ENCODE measurements around the gene ASCL5. TPM values are rescaled to one million over a fixed set of nuclear protein-coding genes. Genes with fewer than 3 reads are reported as not detected.

Gene ASCL5
- total and polyA plus RNA-seq, 2 of the 13 experiments (the other 11 are each of a cell fraction or from before 2014, with no cell fraction given) = not detected

- peak; percentile 72; the same call in 1 of the 2 replicates for TF ChIP-seq ZNF543 (CRISPR knock-in tag; IDR thresholded peaks at IDR 0.05)
- no peak for TF ChIP-seq BCLAF1 (IDR thresholded peaks at IDR 0.05)
- no peak for TF ChIP-seq NRL (CRISPR knock-in tag; IDR thresholded peaks at IDR 0.05; ENCODE audit: borderline replicate concordance)
- no peak for TF ChIP-seq GABPA (IDR thresholded peaks at IDR 0.05; ENCODE audit: low read depth, low read length)
- TF ChIP-seq GABPA (CRISPR knock-in tag; IDR thresholded peaks at IDR 0.05; ENCODE audit: low read depth) = no peak; the same call in 1 of the 2 replicates
- peak; percentile 56; the same call in 1 of the 2 replicates for TF ChIP-seq PHF20 (CRISPR knock-in tag; IDR thresholded peaks at IDR 0.05)
- 0 out of 2 replicates have a peak, but pooled peaks have one; percentile 3 for TF ChIP-seq BHLHE40 (IDR thresholded peaks at IDR 0.05; ENCODE audit: low read length)
- TF ChIP-seq ZBTB7B (CRISPR knock-in tag; IDR thresholded peaks at IDR 0.05) = peak; percentile 71; the same call in 1 of the 2 replicates
- 0 out of 2 replicates have a peak, but pooled peaks have one; percentile 18 for TF ChIP-seq ZNF143 (CRISPR knock-in tag; IDR thresholded peaks at IDR 0.05)
- 0 out of 2 replicates have a peak, but pooled peaks have one; percentile 31 for TF ChIP-seq HNRNPL (IDR thresholded peaks at IDR 0.05; ENCODE audit: low read depth, low read length)
- TF ChIP-seq SMC3 (IDR thresholded peaks at IDR 0.05; ENCODE audit: low read length) = no peak
- TF ChIP-seq RBAK (CRISPR knock-in tag; IDR thresholded peaks at IDR 0.05) = no peak
- no peak for TF ChIP-seq ZNF83 (CRISPR knock-in tag; IDR thresholded peaks at IDR 0.05; ENCODE audit: borderline replicate concordance)
- TF ChIP-seq CHD2 (IDR thresholded peaks at IDR 0.05; ENCODE audit: low read depth, low read length) = no peak
- 0 out of 2 replicates have a peak, but pooled peaks have one; percentile 38 for TF ChIP-seq PITX1 (CRISPR knock-in tag; IDR thresholded peaks at IDR 0.05)
- no peak for TF ChIP-seq SMYD3 (CRISPR knock-in tag; IDR thresholded peaks at IDR 0.05)
- TF ChIP-seq ZNF704 (CRISPR knock-in tag; IDR thresholded peaks at IDR 0.05; ENCODE audit: borderline replicate concordance) = peak; percentile 22; the same call in 1 of the 2 replicates
- peak; percentile 56 for TF ChIP-seq AGO2 (optimal IDR thresholded peaks at IDR 0.05; ENCODE audit: low read depth, low read length)
- no peak for TF ChIP-seq EHMT2 (IDR thresholded peaks at IDR 0.05; ENCODE audit: borderline replicate concordance, low read depth, low read length)
- no peak; the same call in 1 of the 2 replicates for TF ChIP-seq ZNF652 (CRISPR knock-in tag; IDR thresholded peaks at IDR 0.05; ENCODE audit: borderline replicate concordance, low read depth)
- 0 out of 2 replicates have a peak, but pooled peaks have one; percentile 5 for TF ChIP-seq SAP130 (CRISPR knock-in tag; IDR thresholded peaks at IDR 0.05; ENCODE audit: low read depth)
- no peak for TF ChIP-seq SP5 (CRISPR knock-in tag; IDR thresholded peaks at IDR 0.05; ENCODE audit: borderline replicate concordance, low read depth)
- no peak for TF ChIP-seq ZNF710 (CRISPR knock-in tag; IDR thresholded peaks at IDR 0.05; ENCODE audit: borderline replicate concordance)
These were observed 44.4 kb upstream of the ASCL5 start (continued) for GRCh38 chr1:201171063-201172036.
